NCI-H446 treated with DMSO at 0.1 percent for 48 hours (cell line): Measurements from ENCODE around the gene HDAC9.

ENCODE experiments used
- DNase-seq: peaks from one replicate; lab custom pipeline; 2025; lab: John Stamatoyannopoulos, UW

Gene HDAC9

DNA sequence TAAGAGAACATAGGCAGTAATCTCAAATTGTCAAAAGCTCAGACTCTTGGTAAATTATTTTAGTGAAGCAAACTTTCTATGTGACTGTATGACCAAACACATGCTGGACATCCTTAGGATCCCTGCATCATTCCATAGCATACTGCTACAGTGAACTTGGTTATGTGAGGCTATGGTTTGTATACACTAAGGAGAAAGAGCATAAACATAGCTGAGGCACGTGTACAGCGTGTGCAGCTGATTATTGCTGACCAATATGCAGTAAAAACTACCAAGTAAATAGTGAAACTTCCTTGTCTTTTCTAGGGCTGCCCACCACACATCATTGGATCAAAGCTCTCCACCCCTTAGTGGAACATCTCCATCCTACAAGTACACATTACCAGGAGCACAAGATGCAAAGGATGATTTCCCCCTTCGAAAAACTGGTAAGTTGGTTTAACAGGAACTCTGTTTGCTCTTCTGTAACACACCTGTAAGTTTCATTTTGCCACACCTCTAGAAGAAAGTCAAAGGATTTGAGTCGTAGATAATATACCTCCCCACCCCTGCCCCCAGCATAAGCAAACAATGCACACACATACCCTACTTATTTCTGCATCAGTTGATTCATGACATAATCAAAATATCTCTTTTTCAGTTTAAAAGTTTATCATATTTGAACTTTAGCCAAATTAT is 98.2 kb downstream of the HDAC9 start:
- no peak for DNase-seq

DNA sequence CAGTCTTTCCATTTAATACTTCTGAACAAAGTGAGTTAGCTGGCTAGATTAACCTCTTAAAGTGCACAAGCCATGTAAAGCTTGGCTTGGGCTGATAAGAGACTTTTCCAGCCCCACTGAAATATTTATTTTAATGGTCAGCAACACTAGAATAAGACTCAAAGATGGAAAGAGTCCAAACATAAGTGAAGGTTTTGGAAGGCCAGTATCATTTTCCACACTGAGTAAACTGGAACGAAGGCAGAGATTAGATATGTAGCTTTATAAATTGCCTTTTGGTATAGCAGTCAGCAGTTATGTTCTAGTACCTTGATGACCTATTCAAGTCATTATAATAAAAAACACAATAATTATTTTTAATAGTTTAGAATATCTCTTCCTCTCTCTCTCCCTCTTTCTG is 102.2 kb downstream of the HDAC9 start:
- DNase-seq = no peak

GRCh38 chr7:18607025-18607424 is 111.5 kb downstream of the HDAC9 start:
- no peak for DNase-seq

DNA sequence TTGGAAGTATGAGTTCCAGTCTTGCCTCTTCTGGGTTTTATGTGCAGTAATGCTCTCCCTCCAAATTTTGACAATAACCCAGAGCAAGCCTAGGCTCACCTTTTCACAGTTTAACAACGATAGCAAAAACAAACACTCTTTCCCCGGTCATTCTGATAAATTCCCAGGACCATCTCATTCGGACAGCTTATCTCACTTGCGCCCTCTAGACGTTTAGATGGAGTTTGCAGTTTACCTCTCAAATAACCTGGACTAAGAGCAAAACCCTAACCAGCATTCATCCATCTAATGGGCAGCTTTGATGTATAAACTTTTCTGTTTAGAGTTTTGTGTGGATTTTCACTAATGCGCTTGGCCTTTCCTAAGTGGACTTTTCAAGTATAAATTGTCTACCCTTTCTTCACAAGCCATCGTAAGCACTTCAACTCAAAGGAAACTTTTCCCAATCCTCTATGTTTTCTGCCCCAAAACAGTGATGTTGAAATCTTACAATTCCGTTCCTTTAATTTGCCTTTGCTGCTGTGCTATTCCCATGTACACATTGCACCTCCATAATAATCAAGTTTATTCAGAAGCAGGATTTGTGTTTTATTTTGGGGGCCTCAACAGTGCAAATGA is 114.9 kb downstream of the HDAC9 start:
- no peak for DNase-seq

DNA sequence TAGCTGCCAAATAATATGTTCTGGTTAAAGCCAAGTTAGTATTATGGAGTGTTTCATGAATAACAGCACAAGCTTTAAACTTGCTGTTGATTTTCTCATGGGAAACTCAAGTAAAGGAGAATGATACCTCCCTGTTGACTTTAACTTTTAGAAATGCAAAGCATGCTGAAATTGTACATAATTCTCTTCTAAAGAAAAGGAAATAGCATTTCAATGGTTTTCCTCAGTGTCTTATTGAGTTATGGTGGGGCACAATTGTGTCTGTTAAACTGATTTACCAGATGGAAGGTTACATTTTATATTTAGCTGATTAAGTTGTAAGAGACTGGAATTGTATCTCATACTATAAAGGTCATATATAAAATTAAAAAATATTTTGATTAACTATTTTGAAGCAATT is 119.3 kb downstream of the HDAC9 start:
- DNase-seq = no peak

DNA sequence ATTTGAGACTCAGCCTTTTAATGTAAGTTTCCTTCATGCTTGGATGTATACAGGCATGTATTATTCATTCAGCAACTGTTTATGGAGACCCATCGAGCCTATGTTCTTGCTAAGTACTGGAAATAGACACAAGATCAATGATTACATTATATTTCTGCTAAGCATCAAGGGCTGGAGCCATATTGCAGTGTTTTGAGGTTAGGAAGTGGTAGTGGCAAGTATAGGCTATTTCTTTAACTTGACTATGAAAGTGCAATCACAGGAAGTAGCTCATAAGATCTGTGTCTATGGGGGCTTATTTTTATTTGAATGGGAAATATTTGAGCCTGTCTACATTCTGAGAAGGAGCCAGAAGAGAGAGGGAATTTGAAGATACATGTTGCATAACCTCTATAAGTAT is 123.8 kb downstream of the HDAC9 start:
- no peak for DNase-seq

DNA sequence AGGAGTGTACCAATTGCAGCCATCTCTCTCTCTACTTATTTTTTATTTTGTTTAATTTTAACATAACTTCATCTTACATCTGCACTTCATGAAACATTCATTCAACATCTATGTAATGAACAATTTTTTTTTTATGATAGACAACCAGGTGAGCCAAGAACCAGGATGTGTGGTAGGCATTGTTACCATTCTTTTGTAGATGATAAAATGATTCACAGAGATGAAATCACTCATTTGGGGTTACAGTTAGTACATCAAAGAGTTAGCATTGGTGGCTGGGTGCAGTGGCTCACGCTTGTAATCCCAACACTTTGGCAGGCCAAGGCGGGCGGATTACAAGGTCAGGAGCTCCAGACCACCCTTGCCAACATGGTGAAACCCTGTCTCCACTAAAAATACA is 127.8 kb downstream of the HDAC9 start:
- DNase-seq = no peak

DNA sequence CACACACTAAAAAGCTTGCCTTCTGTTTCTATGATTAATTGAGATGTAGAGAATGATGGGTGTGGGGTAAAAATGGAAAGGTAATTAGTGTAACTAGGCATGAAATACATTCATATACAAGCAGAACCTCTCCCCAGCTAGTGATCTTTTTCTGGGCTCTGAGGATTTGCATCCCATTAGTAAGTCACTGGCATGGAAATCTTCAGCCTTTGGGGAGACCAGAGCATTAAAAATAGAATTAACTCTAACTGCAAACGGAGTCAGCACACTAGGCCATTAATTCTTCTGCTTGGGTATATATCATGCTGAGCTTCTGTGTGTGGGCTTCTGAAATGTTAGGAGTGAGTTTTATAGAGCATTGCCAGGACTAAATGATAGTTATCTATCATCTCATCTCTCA is 128.9 kb downstream of the HDAC9 start:
- no peak for DNase-seq

DNA sequence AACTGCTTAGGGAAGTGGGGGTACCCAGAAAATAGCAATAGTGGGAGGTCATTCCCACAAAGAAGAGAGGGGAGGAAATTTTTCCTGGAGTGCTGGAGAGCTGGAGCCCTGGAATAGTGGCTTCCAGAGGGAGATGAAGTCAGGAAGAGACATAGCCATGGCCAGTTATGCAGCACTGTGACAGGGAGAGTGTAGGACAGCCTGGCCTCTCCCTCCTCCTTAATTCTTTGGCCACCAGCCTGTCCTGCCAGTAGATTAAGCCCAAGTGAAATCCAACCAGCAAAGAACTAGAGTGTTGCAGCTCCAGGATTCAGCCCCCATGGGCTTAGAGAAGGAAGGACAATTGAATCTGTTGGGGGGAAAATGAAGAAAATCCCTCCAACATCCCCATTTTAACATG is 130.5 kb downstream of the HDAC9 start:
- no peak for DNase-seq

GRCh38 chr7:18626717-18627116 is 131.2 kb downstream of the HDAC9 start:
- no peak for DNase-seq

- DNase-seq = no peak
These were observed 142.0 kb downstream of the HDAC9 start for GRCh38 chr7:18637516-18637915.

DNA sequence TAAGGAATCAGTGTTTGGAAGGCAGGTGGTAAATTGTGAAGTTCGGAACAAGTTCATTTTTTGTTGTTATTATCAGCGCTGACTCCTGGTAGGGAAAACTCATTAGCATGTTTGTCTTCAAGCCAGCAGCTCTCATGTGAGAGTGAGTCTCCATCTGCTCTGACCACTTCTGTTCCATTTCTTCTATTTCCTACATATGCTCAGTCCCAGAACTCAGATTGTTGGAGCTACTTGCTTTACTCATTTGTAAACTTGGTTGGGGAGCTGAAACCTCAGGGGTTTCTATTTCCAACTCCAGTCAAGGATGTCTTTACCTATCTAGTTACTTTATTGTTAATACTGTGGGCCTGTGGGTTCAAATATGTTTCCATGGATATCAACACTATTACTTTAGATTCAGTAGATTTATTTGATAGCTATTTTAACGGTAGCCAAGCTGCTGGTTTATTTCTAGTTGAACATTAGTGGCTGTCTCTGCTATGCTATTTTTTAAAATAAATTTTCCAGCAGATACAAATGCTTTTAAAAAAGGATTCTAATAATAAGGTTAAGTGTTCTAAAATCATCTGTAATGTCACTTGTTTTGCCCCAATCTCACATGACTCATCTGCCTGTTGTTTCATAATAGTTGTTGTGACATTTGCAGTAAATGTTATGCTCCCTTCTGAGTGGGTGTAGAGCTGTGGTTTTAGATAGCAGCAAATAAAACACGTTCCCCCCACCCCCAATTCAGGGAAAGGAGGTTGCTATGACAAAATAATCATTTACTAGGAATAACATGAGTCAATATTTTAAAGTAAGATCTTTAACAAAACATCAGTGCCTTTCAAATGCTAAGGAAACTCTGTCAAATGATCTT is 143.3 kb downstream of the HDAC9 start:
- DNase-seq = peak; percentile 67

DNA sequence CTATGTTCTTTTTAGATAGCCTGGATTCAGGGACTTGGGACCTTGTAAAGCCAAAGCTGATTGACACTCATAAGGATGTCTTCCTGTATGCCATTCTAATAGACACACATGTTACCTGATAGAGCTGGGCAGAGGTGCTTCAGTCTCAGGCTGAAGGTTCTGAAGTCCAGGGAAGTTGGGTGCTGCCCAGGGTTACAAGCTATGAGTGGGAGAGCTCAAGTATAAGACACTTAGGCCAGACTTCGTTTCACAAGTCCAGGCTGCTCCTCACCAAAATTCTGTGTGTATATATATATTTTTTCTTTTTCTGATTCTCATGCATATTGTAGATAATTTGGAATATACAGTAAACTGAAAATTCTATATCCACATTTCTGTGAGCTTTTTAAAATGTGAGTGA is 144.2 kb downstream of the HDAC9 start:
- no peak for DNase-seq

DNA sequence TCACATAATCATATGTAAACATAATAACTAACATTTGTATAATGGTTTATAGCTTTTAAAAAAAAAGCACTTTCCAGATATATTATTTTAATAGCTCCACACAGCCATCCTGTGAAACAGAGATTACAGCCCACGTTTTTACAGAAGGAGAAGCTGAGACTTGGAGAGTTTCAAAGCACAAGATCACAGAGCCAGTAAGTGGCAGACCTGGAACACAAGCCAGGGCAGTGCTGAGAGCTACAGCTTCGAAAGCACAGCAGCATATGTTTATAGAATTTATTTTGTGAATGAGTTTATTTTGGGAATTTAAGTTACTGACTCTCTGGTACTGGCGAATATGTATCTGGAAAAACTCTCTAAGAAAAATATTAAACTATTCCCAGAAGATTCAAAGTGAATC is 149.4 kb downstream of the HDAC9 start:
- no peak for DNase-seq

DNA sequence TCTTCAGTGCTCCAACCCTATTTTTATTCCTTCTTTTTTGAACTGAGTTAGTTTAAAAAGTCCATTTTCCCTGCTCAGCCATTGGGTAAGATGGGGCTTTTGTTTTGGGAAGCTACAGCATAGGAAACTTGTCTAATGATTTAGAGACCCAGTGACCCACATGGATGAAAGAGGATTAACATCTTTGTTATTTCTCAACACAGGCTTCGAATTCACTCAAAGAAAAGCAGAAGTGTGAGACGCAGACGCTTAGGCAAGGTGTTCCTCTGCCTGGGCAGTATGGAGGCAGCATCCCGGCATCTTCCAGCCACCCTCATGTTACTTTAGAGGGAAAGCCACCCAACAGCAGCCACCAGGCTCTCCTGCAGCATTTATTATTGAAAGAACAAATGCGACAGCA is 152.0 kb downstream of the HDAC9 start:
- no peak for DNase-seq

DNA sequence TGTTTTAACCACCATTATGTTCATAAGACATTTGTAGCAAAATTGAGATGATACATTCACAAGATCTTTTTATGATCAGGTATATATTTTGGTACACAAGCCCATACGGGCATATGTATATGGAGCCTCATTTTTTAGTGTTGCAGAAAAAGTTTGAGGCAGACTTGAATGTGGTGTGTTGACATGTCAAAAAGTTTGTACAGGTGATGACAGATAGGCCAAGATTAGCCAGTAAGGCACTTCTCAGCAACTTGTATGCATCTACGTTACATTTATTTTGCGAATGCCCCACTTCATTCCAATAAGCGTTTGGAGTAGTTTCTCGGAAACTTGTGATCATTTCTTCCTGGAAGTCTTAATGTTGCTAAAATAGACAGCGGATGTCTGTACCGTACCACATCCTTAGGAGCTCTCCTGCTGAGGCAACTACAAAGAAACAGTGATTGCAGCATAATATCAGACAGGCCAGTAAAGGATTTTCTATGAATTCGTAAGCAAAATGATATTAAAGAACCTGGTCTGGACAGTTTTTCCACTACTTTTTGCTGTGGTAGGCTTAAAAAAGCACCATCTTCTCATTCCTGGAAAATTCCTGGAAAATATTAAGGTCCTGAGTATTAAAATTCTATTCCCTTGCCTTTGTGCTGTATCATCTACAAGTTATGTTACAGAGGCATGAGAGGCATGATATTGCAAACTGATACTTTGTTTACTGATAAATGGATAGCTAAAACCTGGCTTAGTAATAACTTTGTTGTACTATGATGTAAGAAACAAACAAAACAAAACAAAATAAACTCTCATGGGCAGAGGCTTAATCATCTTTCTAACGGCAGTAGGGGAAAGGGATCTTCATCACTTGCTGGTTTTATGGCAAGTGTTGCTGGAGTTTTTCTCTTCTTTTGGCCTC is 153.6 kb downstream of the HDAC9 start:
- no peak for DNase-seq

GRCh38 chr7:18653381-18654155 is 158.0 kb downstream of the HDAC9 start:
- no peak for DNase-seq

DNA sequence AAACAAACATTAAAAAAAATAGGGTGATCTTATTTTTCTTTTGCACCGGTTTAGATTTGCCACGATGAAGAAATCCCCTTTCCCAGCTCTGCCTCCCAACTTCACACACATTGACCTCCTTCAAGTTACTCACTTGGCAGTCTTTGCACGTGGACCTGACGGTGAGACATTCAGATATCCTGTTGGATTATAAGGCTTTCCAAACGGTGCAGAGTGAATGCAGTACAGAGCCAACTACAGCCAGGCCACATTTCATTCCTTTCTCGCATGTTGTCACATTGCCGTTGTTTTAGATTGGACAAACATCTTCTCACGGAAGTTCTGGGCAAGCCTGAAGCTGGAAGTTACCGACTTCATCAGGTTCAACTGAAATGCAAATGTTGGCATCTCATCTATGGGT is 159.2 kb downstream of the HDAC9 start:
- DNase-seq = no peak

DNA sequence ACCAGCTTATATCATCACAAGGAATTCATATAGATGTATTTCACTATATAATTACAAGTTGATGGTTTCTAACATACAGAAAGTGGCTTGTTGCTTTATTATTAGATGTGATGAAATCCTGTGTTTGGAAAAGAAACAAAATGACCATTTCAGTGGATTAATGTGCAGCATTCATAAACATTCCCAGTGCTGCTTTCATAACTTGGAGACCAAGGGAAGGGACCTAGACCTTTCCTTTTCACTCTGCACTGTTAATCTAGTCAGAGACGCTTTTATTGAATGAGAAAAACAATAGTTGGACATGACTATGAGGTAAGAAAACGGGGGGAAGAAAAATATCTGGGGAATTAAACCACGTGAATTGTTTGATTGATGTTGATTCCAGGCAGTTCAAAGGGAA is 160.0 kb downstream of the HDAC9 start:
- no peak for DNase-seq

GRCh38 chr7:18655912-18656311 is 160.4 kb downstream of the HDAC9 start:
- no peak for DNase-seq

GRCh38 chr7:18656362-18656761 is 160.8 kb downstream of the HDAC9 start:
- no peak for DNase-seq
